Neutrophil (primary cell): Measurements from ENCODE around the gene PLEKHG5.

ENCODE experiments used
- H3K27ac ChIP-seq: fragments of 200-600 bp; sonication (generic); 2 replicates; pipeline ENCODE4 v1.5.1; 2016; ENCODE audit warnings: mild to moderate bottlenecking, moderate library complexity
- H3K27me3 ChIP-seq: fragments of 200-600 bp; sonication (generic); 2 replicates; pipeline ENCODE4 v1.6.0; 2016; ENCODE audit warnings: mild to moderate bottlenecking
- H3K36me3 ChIP-seq: fragments of 200-600 bp; sonication (generic); 2 replicates; pipeline ENCODE4 v1.5.1; 2017
- H3K4me1 ChIP-seq, 2 experiments: fragments of 200-600 bp in 1 of 2; sonication (generic) in 1 of 2; 1 replicate in 1 of 2; 2 replicates in 1 of 2; pipeline versions ENCODE4 v1.5.1 to v1.6.1; 2013 to 2016; ENCODE audit warnings: low read depth in 1 of 2, low read length in 1 of 2, mild to moderate bottlenecking in 1 of 2, moderate library complexity in 1 of 2; ENCODE audit not compliant: control insufficient read depth in 1 of 2, insufficient read depth in 1 of 2
- H3K4me3 ChIP-seq, 2 experiments: fragments of 200-600 bp in 1 of 2; sonication (generic) in 1 of 2; 1 replicate in 1 of 2; 2 replicates in 1 of 2; pipeline ENCODE4 v1.5.1; 2013 to 2016; ENCODE audit warnings: low read depth in 1 of 2, low read length in 1 of 2, mild to moderate bottlenecking in 1 of 2, moderate library complexity in 1 of 2
- H3K9me3 ChIP-seq: fragments of 200-600 bp; sonication (generic); 2 replicates; pipeline ENCODE4 v1.5.1; 2016
- TF ChIP-seq, protein P1 (sequence below): fragments of 200-600 bp; sonication (generic); IDR thresholded peaks from 2 replicates; pipeline ENCODE4 v1.5.1; 2016; ENCODE audit warnings: antibody characterized with exemption

Gene PLEKHG5

GRCh38 chr1:6510493-6510892 lies 19.0 kb upstream of the PLEKHG5 start:
- TF ChIP-seq, protein P1, sequence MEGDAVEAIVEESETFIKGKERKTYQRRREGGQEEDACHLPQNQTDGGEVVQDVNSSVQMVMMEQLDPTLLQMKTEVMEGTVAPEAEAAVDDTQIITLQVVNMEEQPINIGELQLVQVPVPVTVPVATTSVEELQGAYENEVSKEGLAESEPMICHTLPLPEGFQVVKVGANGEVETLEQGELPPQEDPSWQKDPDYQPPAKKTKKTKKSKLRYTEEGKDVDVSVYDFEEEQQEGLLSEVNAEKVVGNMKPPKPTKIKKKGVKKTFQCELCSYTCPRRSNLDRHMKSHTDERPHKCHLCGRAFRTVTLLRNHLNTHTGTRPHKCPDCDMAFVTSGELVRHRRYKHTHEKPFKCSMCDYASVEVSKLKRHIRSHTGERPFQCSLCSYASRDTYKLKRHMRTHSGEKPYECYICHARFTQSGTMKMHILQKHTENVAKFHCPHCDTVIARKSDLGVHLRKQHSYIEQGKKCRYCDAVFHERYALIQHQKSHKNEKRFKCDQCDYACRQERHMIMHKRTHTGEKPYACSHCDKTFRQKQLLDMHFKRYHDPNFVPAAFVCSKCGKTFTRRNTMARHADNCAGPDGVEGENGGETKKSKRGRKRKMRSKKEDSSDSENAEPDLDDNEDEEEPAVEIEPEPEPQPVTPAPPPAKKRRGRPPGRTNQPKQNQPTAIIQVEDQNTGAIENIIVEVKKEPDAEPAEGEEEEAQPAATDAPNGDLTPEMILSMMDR: no peak
- no peaks in the 10 kb centered on the region for H3K36me3 ChIP-seq
- no peaks in the 10 kb centered on the region for H3K9me3 ChIP-seq
- H3K27ac ChIP-seq: no peak overlapping the region
- no peaks in the 10 kb centered on the region for H3K4me1 ChIP-seq
- no peak overlapping the region for H3K4me3 ChIP-seq
- H3K27me3 ChIP-seq: peaks cover 8% of the 10 kb centered on the region

GRCh38 chr1:6509919-6510291 lies 18.4 kb upstream of the PLEKHG5 start:
- no peaks in the 10 kb centered on the region for H3K4me1 ChIP-seq
- TF ChIP-seq, protein P1: no peak
- H3K27ac ChIP-seq: no peak overlapping the region
- no peaks in the 10 kb centered on the region for H3K9me3 ChIP-seq
- no peaks in the 10 kb centered on the region for H3K36me3 ChIP-seq
- peaks cover 8% of the 10 kb centered on the region for H3K27me3 ChIP-seq
- no peak overlapping the region for H3K4me3 ChIP-seq

GRCh38 chr1:6509220-6509918 lies 17.9 kb upstream of the PLEKHG5 start:
- H3K27me3 ChIP-seq: peaks cover 8% of the 10 kb centered on the region
- H3K4me3 ChIP-seq: no peak overlapping the region
- no peaks in the 10 kb centered on the region for H3K36me3 ChIP-seq
- TF ChIP-seq, protein P1: no peak
- no peaks in the 10 kb centered on the region for H3K9me3 ChIP-seq
- H3K4me1 ChIP-seq: no peaks in the 10 kb centered on the region
- no peak overlapping the region for H3K27ac ChIP-seq

GRCh38 chr1:6508816-6509189 lies 17.3 kb upstream of the PLEKHG5 start:
- H3K4me1 ChIP-seq: no peaks in the 10 kb centered on the region
- H3K9me3 ChIP-seq: no peaks in the 10 kb centered on the region
- no peak overlapping the region for H3K4me3 ChIP-seq
- H3K27ac ChIP-seq: no peak overlapping the region
- H3K36me3 ChIP-seq: no peaks in the 10 kb centered on the region
- peaks cover 8% of the 10 kb centered on the region for H3K27me3 ChIP-seq
- TF ChIP-seq, protein P1: no peak

DNA sequence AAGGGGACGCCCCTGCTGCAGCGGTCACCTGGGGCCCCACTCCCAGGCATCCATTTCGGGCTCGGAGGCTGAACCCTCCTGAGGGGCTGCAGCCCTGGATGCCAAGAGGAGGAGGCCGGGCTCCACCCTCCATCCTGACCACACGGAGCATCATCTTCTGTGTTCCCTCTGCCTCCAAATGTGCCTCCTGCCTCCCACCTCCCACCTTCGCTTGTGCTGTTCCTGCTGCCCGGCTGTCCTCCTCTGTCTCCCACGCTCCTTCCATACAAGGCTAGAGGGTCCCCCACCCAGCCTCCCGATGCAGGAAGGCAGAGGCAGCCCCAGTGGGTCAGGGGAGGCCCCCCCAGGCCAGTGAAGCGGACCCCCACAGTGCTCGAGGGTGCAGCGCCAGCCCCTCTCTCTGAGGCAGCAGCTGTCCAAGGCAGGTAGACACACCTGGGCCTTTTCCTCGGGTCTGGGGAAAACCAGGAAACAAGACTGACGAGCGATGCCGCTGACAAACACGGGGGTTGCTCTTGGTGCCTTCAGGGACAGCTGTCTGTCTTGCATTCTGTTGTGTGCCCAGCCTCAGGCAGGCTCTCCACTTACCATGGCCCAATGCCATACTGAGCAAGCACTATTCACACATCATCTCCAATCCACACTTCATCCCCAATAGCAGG lies 16.8 kb upstream of the PLEKHG5 start:
- no peaks in the 10 kb centered on the region for H3K9me3 ChIP-seq
- no peak overlapping the region for H3K4me3 ChIP-seq
- H3K27ac ChIP-seq: no peak overlapping the region
- no peaks in the 10 kb centered on the region for H3K36me3 ChIP-seq
- no peaks in the 10 kb centered on the region for H3K4me1 ChIP-seq
- H3K27me3 ChIP-seq: peaks cover 8% of the 10 kb centered on the region
- TF ChIP-seq, protein P1: no peak
